Fibroblast of skin of back (primary cell): ENCODE results near the gene CYP27B1.
"Not testable (repeated sequence)": the region's sequence is repeated elsewhere in the genome, so short reads cannot be mapped to it uniquely, and the experiment has no call there.

ENCODE experiments used
- DNase-seq: peaks from one replicate; pipeline ENCODE4 v3.0.0-alpha.2; 2013

Gene CYP27B1

GRCh38 chr12:57734591-57734990 lies 32.3 kb downstream of the CYP27B1 start:
- DNase-seq: peak; percentile 42

GRCh38 chr12:57733928-57734327 lies 33.0 kb downstream of the CYP27B1 start:
- no peak for DNase-seq

- no peak for DNase-seq
These were observed 33.9 kb downstream of the CYP27B1 start for GRCh38 chr12:57732726-57733593.

- DNase-seq: no peak
These were observed 34.6 kb downstream of the CYP27B1 start for GRCh38 chr12:57732270-57732669.

- DNase-seq: no peak
These were observed 35.3 kb downstream of the CYP27B1 start for GRCh38 chr12:57731411-57732080.

GRCh38 chr12:57730336-57731067 lies 36.4 kb downstream of the CYP27B1 start:
- no peak for DNase-seq

GRCh38 chr12:57729321-57729844 lies 37.5 kb downstream of the CYP27B1 start:
- no peak for DNase-seq

- DNase-seq: no peak
These were observed 39.0 kb downstream of the CYP27B1 start for GRCh38 chr12:57727758-57728395.

- DNase-seq: no peak
These were observed 39.8 kb downstream of the CYP27B1 start for GRCh38 chr12:57726884-57727757.

GRCh38 chr12:57726151-57726883 lies 40.6 kb downstream of the CYP27B1 start:
- peak; percentile 87 for DNase-seq

- DNase-seq: no peak
These were observed 41.1 kb downstream of the CYP27B1 start for GRCh38 chr12:57725851-57726150.

- no peak for DNase-seq
These were observed 41.7 kb downstream of the CYP27B1 start for GRCh38 chr12:57724936-57725740.

GRCh38 chr12:57724003-57724935 lies 42.6 kb downstream of the CYP27B1 start:
- no peak for DNase-seq

GRCh38 chr12:57723630-57723962 lies 43.3 kb downstream of the CYP27B1 start:
- no peak for DNase-seq

- no peak for DNase-seq
These were observed 43.9 kb downstream of the CYP27B1 start for GRCh38 chr12:57722716-57723629.

- not testable (repeated sequence) for DNase-seq
These were observed 44.9 kb downstream of the CYP27B1 start for GRCh38 chr12:57721846-57722608.
